Measurements from ENCODE around the gene KLF11. TPM values are rescaled to one million over a fixed set of nuclear protein-coding genes. Genes with fewer than 3 reads are reported as not detected.
A peak's percentile ranks its signal among the peaks of the same experiment; 100 is the strongest.

Gene KLF11
- total and polyA plus RNA-seq, 2 of the 8 experiments (the other 6 are each of a cell fraction or from before 2014, with no cell fraction given) = 6.4 to 10.1 TPM

DNA sequence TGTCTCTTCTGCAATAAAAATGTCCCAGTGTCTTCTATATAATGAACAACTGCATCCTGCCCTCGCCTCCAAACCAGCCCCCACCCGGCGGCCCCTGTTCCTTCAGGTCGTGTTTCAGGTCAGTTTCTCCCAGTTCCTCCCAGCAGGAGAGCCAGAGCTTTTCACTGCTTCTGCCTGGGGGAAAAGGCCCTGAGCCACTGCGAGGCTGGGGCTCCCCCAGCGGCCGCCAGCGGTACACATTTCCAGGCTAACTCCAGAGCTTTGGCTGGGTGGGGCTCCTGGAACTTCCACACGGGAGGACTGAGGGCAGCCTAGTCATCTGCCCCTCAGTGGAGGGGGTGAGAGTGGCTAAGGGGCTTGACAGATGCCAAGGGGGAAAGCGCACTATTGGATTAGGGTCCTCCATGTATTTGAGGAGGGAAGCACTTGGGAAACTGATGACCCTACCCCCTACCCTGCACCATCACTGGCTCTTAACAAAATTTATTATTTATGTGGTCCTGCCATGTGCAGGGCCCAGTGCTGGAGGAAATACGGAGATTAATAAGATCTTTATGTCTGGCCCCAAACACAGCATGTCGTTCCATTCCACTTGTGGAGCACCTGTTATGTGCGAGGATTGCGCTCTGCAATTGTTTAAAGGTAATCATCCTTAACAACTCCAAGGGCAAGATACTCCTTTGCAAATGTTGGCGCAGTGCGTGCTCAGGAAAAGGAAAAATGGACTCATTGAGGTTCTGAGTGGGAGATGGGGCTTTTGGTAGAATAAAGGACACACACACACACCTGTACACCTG lies 54.2 kb downstream of the KLF11 start:
- Histone ChIP-seq H3K4me2 (ENCODE audit: insufficient read depth in 1 of 2, low read depth in 2 of 2, low read length in 2 of 2) (no peak overlapping the region), H3K56ac (replicated peaks; ENCODE audit: insufficient read length, low read depth, low read length) (no peak overlapping the region), H3K9me3 (ENCODE audit: insufficient read depth in 2 of 2, low read depth in 1 of 2, low read length in 1 of 2) (no peaks in the 10 kb centered on the region), H2AFZ (ENCODE audit: low read length) (no peak overlapping the region), H2BK15ac (ENCODE audit: low read length) (no peak overlapping the region), H3K79me2 (ENCODE audit: control insufficient read depth in 1 of 2, insufficient read depth in 2 of 2, low read length in 2 of 2) (no peaks in the 10 kb centered on the region), H2AK5ac (ENCODE audit: low read depth, low read length) (no peak overlapping the region), H3K4me3 (ENCODE audit: extremely low read depth in 1 of 4, insufficient read depth in 2 of 4, low read depth in 3 of 4, low read length in 4 of 4) (no peak overlapping the region), H3K9ac (replicated peaks in 1 of 4; ENCODE audit: extremely low read depth in 1 of 4, low read depth in 3 of 4, low read length in 3 of 4) (no peak overlapping the region), H3K79me1 (ENCODE audit: low read depth, low read length) (no peaks in the 10 kb centered on the region), H4K91ac (replicated peaks; ENCODE audit: insufficient read length, low read length) (no peak overlapping the region), H3K18ac (ENCODE audit: extremely low read depth, low read length) (no peak overlapping the region), H2BK5ac (ENCODE audit: low read depth, low read length) (no peak overlapping the region), H2BK20ac (ENCODE audit: low read length) (0 out of 2 replicates have a peak overlapping the region, but pooled peaks have one; percentile 13), H3K27ac (ENCODE audit: low read depth, low read length) (no peak overlapping the region), H3K27me3 (replicated peaks in 1 of 4; ENCODE audit: control insufficient read depth in 3 of 4, extremely low read depth in 1 of 4, insufficient read depth in 3 of 4, low read length in 3 of 4) (no peaks in the 10 kb centered on the region), H3K4ac (replicated peaks; ENCODE audit: insufficient read length, low read depth, low read length) (no peak overlapping the region), H3K36me3 (ENCODE audit: control insufficient read depth in 2 of 4, insufficient read depth in 4 of 4, low read length in 3 of 4) (no peaks in the 10 kb centered on the region), H2BK120ac (replicated peaks; ENCODE audit: low read depth, low read length) (no peak overlapping the region), H4K8ac (ENCODE audit: extremely low read depth, insufficient read depth, low read length) (no peak overlapping the region), H3K4me1 (replicated peaks in 1 of 4; ENCODE audit: control insufficient read depth in 3 of 4, insufficient read depth in 4 of 4, low read length in 3 of 4) (peaks cover 0 to 4% (median 1%) of the 10 kb centered on the region in 4 experiments; a peak in 2 of 7 replicates), H4K5ac (ENCODE audit: insufficient read length, low read depth, low read length) (no peak overlapping the region), H3K14ac (ENCODE audit: insufficient read length) (no peak overlapping the region), H2BK12ac (ENCODE audit: low read depth, low read length) (no peak overlapping the region), H4K20me1 (replicated peaks in 1 of 2; ENCODE audit: control insufficient read depth in 1 of 2, insufficient read depth in 2 of 2, low read length in 2 of 2) (no peaks in the 10 kb centered on the region), H3K23me2 (ENCODE audit: low read depth, low read length) (no peaks in the 10 kb centered on the region), H3K23ac (ENCODE audit: insufficient read length) (no peak overlapping the region)
- peak in 1 of 2 experiments; percentile 84 for DNase-seq (ENCODE audit: low read depth in 1 of 2, low spot score in 2 of 2)
- ChIA-PET CTCF (ENCODE audit: partially characterized antibody) (interaction anchor here (0.7 to 24.1 kb wide), 35 partner anchors 10 to 804 kb away, joined by 3 to 429 read pairs (median 4); partner anchors contain the start of gene CYS1), POLR2A (ENCODE audit: partially characterized antibody) (interaction anchor here (0.9 to 3.2 kb wide), 5 partner anchors 12 to 55 kb away, joined by 3 to 14 read pairs (median 3); partner anchors contain the start of gene RRM2)
- FAIRE-seq = no peak
- 36% methylated on average over 16 of the region's 16 CpGs; no CpG with 5 or more reads in 1 of the 2 experiments for WGBS, 2 experiments (ENCODE audit: extremely low coverage in 1 of 2, insufficient coverage in 1 of 2, insufficient read length in 1 of 2, insufficient replicate concordance in 2 of 2, low coverage in 1 of 2, low lambda C conversion rate in 2 of 2, missing lambda C conversion rate in 1 of 2)
- TF ChIP-seq NANOG (IDR thresholded peaks at IDR 0.05; ENCODE audit: insufficient read depth, low read depth, low read length, poor library complexity, severe bottlenecking) = no peak
- TF ChIP-seq KDM4A (IDR thresholded peaks at IDR 0.05; ENCODE audit: low read depth, low read length, severe bottlenecking) = no peak
- no peak for TF ChIP-seq CEBPB (IDR thresholded peaks at IDR 0.05; ENCODE audit: low read depth, low read length)
- peak; percentile 44; the same call in 1 of the 2 replicates for TF ChIP-seq GABPA (IDR thresholded peaks at IDR 0.05; ENCODE audit: borderline replicate concordance, insufficient read depth, low read length)
- TF ChIP-seq RBBP5 (IDR thresholded peaks at IDR 0.05; ENCODE audit: borderline replicate concordance, low read depth, low read length) = no peak
